ENCODE data around the gene CORIN. TPM values are rescaled to one million over a fixed set of nuclear protein-coding genes. Genes with fewer than 3 reads are reported as not detected.

The CORIN gene
- total RNA-seq, 2 experiments from 2014 or later = not detected

DNA sequence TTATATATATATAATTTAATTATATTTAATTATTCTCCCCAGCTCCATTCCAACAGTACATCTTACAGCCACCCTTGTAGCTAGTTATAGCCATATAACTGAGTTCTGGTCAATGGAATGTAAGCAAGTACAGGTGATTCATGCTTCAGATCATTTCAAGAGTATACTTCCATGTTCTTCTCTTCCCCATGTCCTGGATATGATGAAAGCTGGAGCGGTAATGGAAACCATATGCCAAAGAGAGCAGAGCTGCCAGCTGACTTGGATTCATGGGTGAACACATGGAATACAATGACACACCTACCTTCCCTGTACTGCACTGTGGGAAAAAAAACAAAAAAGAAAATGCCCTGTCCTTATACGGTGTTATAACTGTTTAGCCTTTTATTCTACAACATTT lies 17.5 kb upstream of the CORIN start:
- ChIA-PET POLR2A (no interaction called here), CTCF (interaction anchor here (1.0 to 1.4 kb wide), 2 partner anchors 15 to 16 kb away, joined by 3 to 5 read pairs; no protein-coding TSS in a partner anchor)
- Mint-ChIP-seq H3K9me3 (ENCODE audit: insufficient read depth) (no peaks in the 10 kb centered on the region), H3K4me3 (no peak overlapping the region), H3K36me3 (ENCODE audit: low read depth) (peaks cover 12% of the 10 kb centered on the region), H3K27me3 (ENCODE audit: low read depth) (no peaks in the 10 kb centered on the region), H3K27ac (no peak overlapping the region), H3K4me1 (ENCODE audit: low read depth) (no peaks in the 10 kb centered on the region)
- ATAC-seq = no peak
- no peak for DNase-seq

- Mint-ChIP-seq H3K36me3 (ENCODE audit: low read depth) (peaks cover 21% of the 10 kb centered on the region), H3K4me3 (no peak overlapping the region), H3K27ac (no peak overlapping the region), H3K27me3 (ENCODE audit: low read depth) (no peaks in the 10 kb centered on the region), H3K4me1 (ENCODE audit: low read depth) (no peaks in the 10 kb centered on the region), H3K9me3 (ENCODE audit: insufficient read depth) (no peaks in the 10 kb centered on the region)
- POLR2A ChIA-PET = no interaction called here
- CTCF ChIA-PET = interaction anchor here (3.2 to 3.4 kb wide), 2 partner anchors 12 to 15 kb away, joined by 11 to 17 read pairs; partner anchors contain the start of gene CORIN
- DNase-seq (no peak), ATAC-seq (no peak)
Observed at GRCh38 chr4:47852136-47852535, 14.3 kb upstream of the CORIN start.

DNA sequence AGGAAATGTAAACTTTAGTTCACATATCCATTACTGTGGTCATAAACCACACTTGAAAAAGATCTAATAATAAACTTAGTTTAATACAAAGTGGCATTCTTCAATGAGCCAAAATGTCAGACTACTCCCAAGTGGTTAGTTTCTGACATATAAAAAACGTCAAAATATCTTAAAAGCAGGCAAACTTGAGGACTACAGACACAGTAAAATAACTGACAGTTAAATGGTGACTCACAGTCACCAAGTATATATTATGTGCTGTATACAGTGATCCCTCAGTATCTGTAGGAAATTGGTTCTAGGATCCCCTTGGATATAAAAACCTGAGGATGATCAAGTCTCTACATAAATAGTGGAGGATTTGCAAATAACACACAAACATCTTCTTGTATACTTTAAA lies 11.6 kb upstream of the CORIN start:
- peaks cover 32% of the 10 kb centered on the region for H3K36me3 Mint-ChIP-seq (ENCODE audit: low read depth)
- H3K4me1 Mint-ChIP-seq (ENCODE audit: low read depth) = no peaks in the 10 kb centered on the region
- H3K9me3 Mint-ChIP-seq (ENCODE audit: insufficient read depth) = no peaks in the 10 kb centered on the region
- DNase-seq (no peak), ATAC-seq (no peak)
- no peak overlapping the region for H3K4me3 Mint-ChIP-seq
- H3K27ac Mint-ChIP-seq = no peak overlapping the region
- H3K27me3 Mint-ChIP-seq (ENCODE audit: low read depth) = no peaks in the 10 kb centered on the region
- ChIA-PET POLR2A (no interaction called here), CTCF (interaction anchor here (0.7 kb wide), 1 partner anchor 12 kb away, joined by 3 read pairs; no protein-coding TSS in a partner anchor)

DNA sequence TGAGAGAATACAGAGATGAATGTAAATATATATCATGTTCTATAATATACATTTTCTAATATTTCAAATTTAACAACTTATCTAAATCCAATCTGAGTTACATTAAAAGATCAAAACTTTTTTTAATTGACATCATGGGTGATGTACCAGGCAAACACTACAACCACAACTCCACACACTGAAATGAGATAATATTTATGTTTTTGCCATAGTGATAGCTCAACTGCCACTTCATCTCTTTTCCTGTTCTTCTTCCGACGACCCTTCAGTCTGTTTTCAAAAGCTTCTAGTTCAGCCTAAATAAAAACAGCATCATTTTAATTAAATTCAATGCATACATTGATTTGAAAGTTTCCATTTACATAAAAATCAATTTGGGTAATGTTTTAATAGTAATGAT lies 10.2 kb upstream of the CORIN start:
- H3K9me3 Mint-ChIP-seq (ENCODE audit: insufficient read depth) = no peaks in the 10 kb centered on the region
- ATAC-seq = no peak
- H3K27ac Mint-ChIP-seq = no peak overlapping the region
- no peak overlapping the region for H3K4me3 Mint-ChIP-seq
- no peak for DNase-seq
- no peaks in the 10 kb centered on the region for H3K4me1 Mint-ChIP-seq (ENCODE audit: low read depth)
- ChIA-PET CTCF (interaction anchor here (1.6 kb wide), 2 partner anchors 9 to 11 kb away, joined by 3 to 10 read pairs; no protein-coding TSS in a partner anchor), POLR2A (no interaction called here)
- no peaks in the 10 kb centered on the region for H3K27me3 Mint-ChIP-seq (ENCODE audit: low read depth)
- H3K36me3 Mint-ChIP-seq (ENCODE audit: low read depth) = peaks cover 37% of the 10 kb centered on the region

- Mint-ChIP-seq H3K27ac (no peak overlapping the region), H3K27me3 (ENCODE audit: low read depth) (no peaks in the 10 kb centered on the region), H3K36me3 (ENCODE audit: low read depth) (peaks cover 26% of the 10 kb centered on the region), H3K9me3 (ENCODE audit: insufficient read depth) (no peaks in the 10 kb centered on the region), H3K4me3 (no peak overlapping the region), H3K4me1 (ENCODE audit: low read depth) (peaks cover 3% of the 10 kb centered on the region)
- POLR2A ChIA-PET = no interaction called here
- CTCF ChIA-PET = no interaction called here
- DNase-seq (no peak), ATAC-seq (no peak)
Observed at GRCh38 chr4:47842985-47843384, 5.1 kb upstream of the CORIN start.

DNA sequence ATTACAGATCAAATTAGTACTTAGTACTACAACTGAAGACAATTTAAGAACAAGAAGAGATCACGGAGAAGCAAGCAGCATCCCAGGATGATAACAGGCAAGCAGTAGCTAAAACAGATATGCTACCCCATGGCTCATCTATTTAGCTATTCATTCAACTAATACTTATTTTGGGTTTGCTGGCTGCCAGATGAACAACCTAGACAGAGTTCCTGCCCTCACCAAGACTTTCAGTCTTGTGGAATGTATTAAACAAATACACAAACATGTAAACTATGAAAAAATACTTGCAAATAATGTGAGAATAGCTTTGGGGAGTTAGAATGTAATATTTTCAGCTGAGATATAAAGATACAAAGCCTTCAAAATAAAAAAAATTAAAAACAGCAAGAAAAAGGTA lies 2.4 kb upstream of the CORIN start:
- ChIA-PET CTCF (interaction anchor here (0.8 to 3.0 kb wide), 5 partner anchors 12 to 153 kb away, joined by 3 to 19 read pairs (median 13); no protein-coding TSS in a partner anchor), POLR2A (no interaction called here)
- no peak for DNase-seq

GRCh38 chr4:47839259-47839658 lies 1.4 kb upstream of the CORIN start:
- peaks cover under 1% of the 10 kb centered on the region for H3K27me3 Mint-ChIP-seq (ENCODE audit: low read depth)
- no peak overlapping the region for H3K4me3 Mint-ChIP-seq
- ChIA-PET CTCF (interaction anchor here (0.8 to 3.0 kb wide), 11 partner anchors 8 to 174 kb away, joined by 3 to 19 read pairs (median 4); no protein-coding TSS in a partner anchor), POLR2A (no interaction called here)
- no peaks in the 10 kb centered on the region for H3K9me3 Mint-ChIP-seq (ENCODE audit: insufficient read depth)
- peaks cover 29% of the 10 kb centered on the region for H3K4me1 Mint-ChIP-seq (ENCODE audit: low read depth)
- no peak overlapping the region for H3K27ac Mint-ChIP-seq
- ATAC-seq (no peak), DNase-seq (peak; percentile 27)
- H3K36me3 Mint-ChIP-seq (ENCODE audit: low read depth) = peaks cover 10% of the 10 kb centered on the region

More for the DNA sequence above, 2.4 kb upstream of the CORIN start:
- H3K27ac Mint-ChIP-seq = no peak overlapping the region
- ATAC-seq = no peak
- no peaks in the 10 kb centered on the region for H3K27me3 Mint-ChIP-seq (ENCODE audit: low read depth)
- H3K9me3 Mint-ChIP-seq (ENCODE audit: insufficient read depth) = no peaks in the 10 kb centered on the region
- H3K4me1 Mint-ChIP-seq (ENCODE audit: low read depth) = peaks cover 28% of the 10 kb centered on the region
- H3K4me3 Mint-ChIP-seq = no peak overlapping the region
- peaks cover 12% of the 10 kb centered on the region for H3K36me3 Mint-ChIP-seq (ENCODE audit: low read depth)

- Mint-ChIP-seq H3K9me3 (ENCODE audit: insufficient read depth) (no peaks in the 10 kb centered on the region), H3K4me1 (ENCODE audit: low read depth) (peaks cover 29% of the 10 kb centered on the region), H3K4me3 (no peak overlapping the region), H3K36me3 (ENCODE audit: low read depth) (peaks cover 1% of the 10 kb centered on the region), H3K27ac (no peak overlapping the region), H3K27me3 (ENCODE audit: low read depth) (peaks cover 2% of the 10 kb centered on the region)
- ChIA-PET POLR2A (no interaction called here), CTCF (interaction anchor here (1.2 to 1.9 kb wide), 8 partner anchors 17 to 173 kb away, joined by 3 to 19 read pairs (median 4); no protein-coding TSS in a partner anchor)
- DNase-seq (no peak), ATAC-seq (no peak)
Observed at GRCh38 chr4:47838445-47838844, 578 bp upstream of the CORIN start.

DNA sequence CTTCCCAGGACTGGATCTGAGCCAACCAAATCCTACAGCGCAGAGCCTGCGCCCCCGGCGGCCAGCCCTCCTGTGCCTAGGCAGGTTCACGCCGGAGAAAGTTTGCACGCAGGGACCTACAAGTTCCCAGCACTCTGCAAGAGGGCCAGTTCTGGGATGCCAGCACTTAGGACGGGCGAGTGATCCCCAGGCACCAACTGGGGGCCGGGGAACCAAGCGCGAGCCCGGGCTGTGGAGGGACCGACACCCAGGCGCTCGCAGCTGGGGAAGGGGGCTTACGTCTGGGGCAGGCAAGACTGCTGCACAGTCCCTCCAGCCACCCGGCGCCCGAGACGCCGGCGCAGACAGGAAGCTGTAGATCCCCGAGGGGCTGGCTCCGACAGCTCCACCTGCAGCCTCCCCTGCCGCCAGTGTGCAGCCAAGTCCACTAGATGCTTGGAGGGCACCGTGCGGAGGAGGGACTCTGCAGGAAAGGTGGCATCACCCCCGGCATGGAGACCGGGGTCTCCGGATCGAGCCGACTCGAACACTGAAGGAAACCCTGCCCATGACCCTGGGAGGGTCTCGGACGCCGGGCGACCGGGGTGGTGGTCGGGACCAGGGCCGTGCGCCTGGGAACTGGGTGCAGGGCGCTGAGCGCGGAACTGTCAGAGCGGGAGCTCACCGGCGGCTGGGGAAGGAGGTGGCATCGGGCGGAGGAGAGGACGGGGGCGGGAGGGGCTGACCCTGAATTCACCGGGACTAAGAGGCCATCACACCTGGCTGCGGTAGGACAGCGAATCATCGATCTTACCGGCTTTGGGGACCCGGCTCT lies 566 bp downstream of the CORIN start:
- Mint-ChIP-seq H3K27me3 (ENCODE audit: low read depth) (peaks cover 9% of the 10 kb centered on the region), H3K27ac (peak overlapping the region; percentile 64), H3K9me3 (ENCODE audit: insufficient read depth) (no peaks in the 10 kb centered on the region), H3K4me1 (ENCODE audit: low read depth) (peaks cover 29% of the 10 kb centered on the region), H3K36me3 (ENCODE audit: low read depth) (peaks cover 2% of the 10 kb centered on the region), H3K4me3 (peak overlapping the region; percentile 82)
- ATAC-seq (peak; percentile 78), DNase-seq (peak; percentile 68)
- POLR2A ChIA-PET = interaction anchor here (1.2 kb wide), 1 partner anchor 132 kb away, joined by 3 read pairs; no protein-coding TSS in a partner anchor
- CTCF ChIA-PET = interaction anchor here (0.6 to 2.5 kb wide), 30 partner anchors 10 to 1392 kb away, joined by 3 to 20 read pairs (median 4); no protein-coding TSS in a partner anchor

DNA sequence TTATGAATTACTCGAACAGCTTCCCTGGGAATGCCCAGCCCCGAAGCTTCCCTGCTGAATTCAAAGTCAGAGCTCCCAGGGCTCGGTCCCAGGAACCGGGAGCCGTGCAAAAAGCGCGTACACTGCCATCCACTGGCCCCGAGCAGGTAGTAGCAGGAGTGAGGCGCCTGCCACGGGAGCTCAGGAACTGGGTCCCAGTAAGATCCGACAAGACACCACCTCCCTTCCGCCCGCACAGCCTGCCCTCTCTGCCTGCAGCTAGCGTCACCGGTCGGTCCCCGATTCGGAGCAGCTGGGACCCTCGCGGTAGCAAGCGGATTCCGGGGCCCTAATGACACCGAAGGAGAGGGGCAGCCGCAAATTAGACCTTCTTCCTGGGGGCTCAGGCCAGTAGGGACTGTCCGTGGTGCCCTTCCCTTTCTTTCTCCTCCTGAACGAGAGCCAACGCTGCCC lies 1.2 kb downstream of the CORIN start:
- peak; percentile 71 for DNase-seq

GRCh38 chr4:47835494-47835893 lies 2.4 kb downstream of the CORIN start:
- Mint-ChIP-seq H3K27me3 (ENCODE audit: low read depth) (peaks cover 9% of the 10 kb centered on the region), H3K9me3 (ENCODE audit: insufficient read depth) (no peaks in the 10 kb centered on the region), H3K27ac (no peak overlapping the region), H3K4me3 (no peak overlapping the region), H3K36me3 (ENCODE audit: low read depth) (peaks cover 2% of the 10 kb centered on the region), H3K4me1 (ENCODE audit: low read depth) (peaks cover 38% of the 10 kb centered on the region)
- ATAC-seq (no peak), DNase-seq (no peak)
- POLR2A ChIA-PET = no interaction called here
- CTCF ChIA-PET = interaction anchor here (2.1 to 2.5 kb wide), 4 partner anchors 8 to 148 kb away, joined by 8 to 20 read pairs (median 18); no protein-coding TSS in a partner anchor

More for the DNA sequence above, 1.2 kb downstream of the CORIN start:
- peaks cover 9% of the 10 kb centered on the region for H3K27me3 Mint-ChIP-seq (ENCODE audit: low read depth)
- H3K4me3 Mint-ChIP-seq = peak overlapping the region; percentile 82
- H3K36me3 Mint-ChIP-seq (ENCODE audit: low read depth) = peaks cover 2% of the 10 kb centered on the region
- peaks cover 29% of the 10 kb centered on the region for H3K4me1 Mint-ChIP-seq (ENCODE audit: low read depth)
- POLR2A ChIA-PET = interaction anchor here (1.2 kb wide), 1 partner anchor 132 kb away, joined by 3 read pairs; no protein-coding TSS in a partner anchor
- H3K9me3 Mint-ChIP-seq (ENCODE audit: insufficient read depth) = no peaks in the 10 kb centered on the region
- CTCF ChIA-PET = interaction anchor here (0.6 to 2.5 kb wide), 28 partner anchors 9 to 1392 kb away, joined by 3 to 20 read pairs (median 4); no protein-coding TSS in a partner anchor
- peak overlapping the region; percentile 64 for H3K27ac Mint-ChIP-seq
- peak; percentile 84 for ATAC-seq

Measured in activated CD8-positive, alpha-beta T cell treated with anti-CD3 and anti-CD28 coated beads, Interleukin-2, amount 10 ng/mL, durations not matched to agents 7 days and 5 days (primary cell).